GM19023 (cell line): ENCODE results near the gene MRPL16.
"Not testable (repeated sequence)": the region's sequence is repeated elsewhere in the genome, so short reads cannot be mapped to it uniquely, and the experiment has no call there.

ENCODE experiments used
- ATAC-seq: cut with Tn5 transposase; IDR thresholded peaks from one replicate; pipeline ENCODE4 v1.9.1; 2021; ENCODE audit warnings: mild to moderate bottlenecking, moderate library complexity; ENCODE audit not compliant: unreplicated experiment

MRPL16 gene

DNA sequence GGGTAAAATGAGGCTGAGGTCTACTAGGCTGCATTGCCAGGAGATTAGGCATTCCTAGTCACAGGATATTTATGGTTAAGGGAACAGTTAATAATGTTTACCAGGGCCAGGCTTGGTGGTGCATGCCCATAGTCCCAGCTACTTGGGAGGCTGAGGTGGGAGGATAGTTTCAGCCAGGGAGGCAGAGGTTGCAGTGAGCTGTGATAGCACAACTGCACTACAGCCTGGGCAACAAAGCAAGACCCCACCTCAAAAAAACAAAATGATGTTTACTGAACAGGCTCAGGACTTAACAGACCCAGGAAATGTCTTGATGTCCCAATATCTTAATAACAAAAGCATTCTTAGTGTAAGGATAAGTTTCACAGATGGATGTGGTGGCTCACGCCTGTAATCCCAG lies 2.8 kb upstream of the MRPL16 start:
- no peak for ATAC-seq

DNA sequence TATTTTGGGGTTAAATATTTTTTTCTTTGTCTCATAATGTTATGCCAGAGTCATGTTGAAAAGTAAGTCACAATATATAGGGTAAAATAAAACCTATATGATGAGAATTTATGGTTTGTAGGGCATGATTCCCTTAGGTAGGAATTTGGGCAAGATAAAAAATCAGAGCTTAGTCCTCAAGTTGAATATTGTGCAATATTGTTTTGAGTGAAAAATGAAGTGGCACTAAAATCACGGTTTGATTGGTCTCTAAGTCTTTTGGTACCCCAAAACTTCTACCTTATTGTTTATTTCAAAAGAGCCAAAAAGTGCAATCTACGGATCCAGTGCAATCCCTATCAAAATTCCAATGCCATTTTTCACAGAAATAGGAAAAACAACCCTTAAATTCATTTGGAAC lies 1.6 kb upstream of the MRPL16 start:
- ATAC-seq, result no peak

DNA sequence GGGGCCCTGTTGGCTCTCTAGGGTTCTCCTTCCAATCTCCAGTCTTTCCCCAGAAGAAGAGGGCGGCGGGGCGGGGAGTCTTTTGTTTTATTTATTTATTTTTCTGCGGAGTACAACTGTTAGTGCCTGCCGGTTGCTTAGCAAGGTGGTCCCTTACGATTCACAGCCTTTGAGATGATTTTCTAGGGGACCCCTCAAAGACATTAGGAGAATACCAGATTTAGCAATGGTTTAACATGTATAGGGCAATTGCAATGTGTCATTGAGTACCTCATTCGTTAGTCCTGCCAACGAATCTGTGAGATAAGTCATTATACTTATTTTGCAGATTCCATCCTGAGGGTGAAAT lies 307 bp upstream of the MRPL16 start:
- no peak for ATAC-seq

DNA sequence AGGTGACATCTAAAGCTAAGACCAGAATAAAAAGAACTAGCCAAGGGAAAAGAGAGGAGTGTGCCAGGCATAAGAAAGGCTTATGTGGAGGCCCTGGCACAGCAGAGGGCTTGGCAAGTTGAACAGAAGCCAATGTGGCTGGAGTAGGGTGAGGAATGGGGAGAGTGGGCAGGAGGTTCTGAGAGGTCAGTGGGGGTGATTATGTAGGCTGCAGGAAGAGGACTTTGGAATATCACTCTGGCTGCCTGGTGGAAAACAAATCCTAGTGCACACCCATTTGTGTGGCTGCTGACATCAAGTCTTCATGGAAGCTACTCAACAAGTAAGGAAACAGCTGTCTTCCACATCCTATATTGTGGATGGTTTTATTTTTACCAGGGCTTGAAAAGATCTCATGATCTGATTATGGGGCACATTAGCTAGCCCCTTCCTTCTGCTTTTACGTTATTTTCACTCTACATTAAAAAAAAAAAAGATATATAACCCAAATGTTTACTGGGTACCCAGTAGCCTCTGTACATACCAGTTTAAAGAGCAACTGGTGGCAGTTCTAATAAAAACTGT lies 3.4 kb downstream of the MRPL16 start:
- ATAC-seq, result no peak

DNA sequence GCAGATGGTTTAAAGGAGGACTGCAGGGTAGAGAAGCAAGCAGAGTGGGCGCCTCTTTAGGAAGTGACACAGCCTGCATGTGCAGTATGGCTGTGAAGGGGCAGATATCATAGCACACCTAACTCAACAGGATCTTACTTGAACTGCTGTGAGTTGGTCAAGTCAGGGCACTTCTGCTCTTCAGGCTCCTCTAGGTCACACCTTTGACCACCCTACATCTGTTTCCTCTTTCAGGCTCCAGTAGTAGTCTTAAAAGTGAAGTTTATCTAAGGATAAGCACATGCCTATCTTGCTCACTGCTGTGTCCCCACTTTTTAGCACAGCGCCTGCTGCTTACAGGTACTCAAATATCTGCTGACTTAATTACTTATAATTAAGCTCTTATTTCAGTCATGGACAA lies 6.5 kb downstream of the MRPL16 start:
- ATAC-seq, result no peak

GRCh38 chr11:59802639-59803176 lies 7.9 kb downstream of the MRPL16 start:
- ATAC-seq, result no peak

GRCh38 chr11:59801981-59802638 lies 8.5 kb downstream of the MRPL16 start:
- ATAC-seq, result no peak

- ATAC-seq, result no peak
Observed at GRCh38 chr11:59801160-59801706, 9.3 kb downstream of the MRPL16 start.

- no peak for ATAC-seq
Observed at GRCh38 chr11:59800390-59801025, 10.1 kb downstream of the MRPL16 start.

DNA sequence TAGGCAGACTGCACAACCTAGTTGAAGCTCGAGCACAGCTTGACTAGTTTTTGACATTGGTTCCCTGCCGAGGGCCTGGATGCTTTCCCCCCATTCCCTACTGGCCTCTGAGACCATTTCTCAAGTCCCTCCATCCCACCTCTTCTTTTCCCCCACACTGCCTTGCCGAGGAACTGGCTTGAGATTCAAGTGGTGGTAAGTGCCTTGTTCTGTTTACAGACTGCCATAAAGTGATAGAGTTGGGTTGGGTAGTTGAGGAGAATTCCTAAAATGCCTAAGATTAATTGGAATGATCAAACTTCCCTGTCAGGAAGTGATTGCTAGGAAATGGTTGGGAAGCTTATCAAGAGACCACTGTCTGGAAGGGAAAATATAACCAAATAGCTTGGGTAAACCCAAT lies 16.2 kb downstream of the MRPL16 start:
- ATAC-seq, result no peak

DNA sequence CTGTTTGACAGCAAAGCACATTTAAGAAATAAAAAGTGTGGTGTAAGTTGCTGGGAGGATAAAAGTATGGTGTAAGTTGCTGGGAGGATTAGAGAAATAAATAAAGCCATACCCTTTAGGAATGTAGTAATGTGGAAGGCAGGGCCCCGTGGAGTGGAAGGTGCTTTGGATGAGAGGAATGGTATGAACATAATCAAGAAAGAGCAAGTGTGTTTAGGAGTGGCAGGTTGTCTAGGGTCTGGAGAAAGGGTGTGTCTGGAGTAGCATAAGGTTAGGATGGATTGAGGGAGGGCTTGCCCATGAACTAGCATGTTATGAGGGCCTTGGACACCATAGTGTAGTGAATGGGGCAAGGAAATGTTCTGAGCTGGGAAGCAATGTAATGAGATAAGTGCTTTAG lies 18.1 kb downstream of the MRPL16 start:
- ATAC-seq, result no peak

DNA sequence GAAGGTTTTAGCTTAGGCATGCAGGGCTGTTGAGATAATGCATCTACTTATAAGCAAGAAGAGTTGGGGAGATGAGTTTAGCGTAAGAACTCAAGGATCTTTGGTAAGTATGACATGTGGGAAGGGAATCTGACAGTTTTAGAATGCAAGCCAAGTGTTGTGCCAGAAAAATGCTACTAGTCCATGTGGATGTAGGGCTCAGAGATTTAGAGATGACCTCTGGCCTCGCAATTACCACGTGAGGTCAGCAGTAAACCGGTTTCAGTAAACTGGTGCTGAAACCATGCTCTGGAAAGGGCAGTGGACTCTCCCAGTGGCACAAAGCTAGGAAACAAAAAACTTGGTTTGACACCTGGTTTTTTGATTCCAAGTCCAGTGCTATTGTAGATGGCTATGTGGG lies 18.9 kb downstream of the MRPL16 start:
- no peak for ATAC-seq

DNA sequence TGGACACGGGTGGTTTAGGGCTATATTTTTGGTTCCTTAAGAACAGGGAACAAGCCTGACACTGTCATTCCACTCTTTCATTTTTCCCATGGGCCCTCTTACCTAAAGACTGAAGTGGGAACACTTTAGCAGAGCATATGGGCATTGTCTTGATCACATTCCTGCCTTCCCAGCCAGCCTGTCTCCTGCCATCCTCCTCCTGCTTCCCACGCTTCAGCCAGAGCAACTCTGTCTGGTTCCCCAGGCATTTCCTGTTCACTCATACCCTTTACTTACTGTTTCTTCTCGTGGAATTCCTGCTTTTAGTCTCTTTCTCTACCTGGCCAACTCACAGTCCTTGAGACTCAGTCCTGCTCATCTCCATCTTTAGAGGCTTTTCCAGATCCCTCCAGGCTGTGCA lies 22.8 kb downstream of the MRPL16 start:
- ATAC-seq, result no peak

- ATAC-seq, result no peak
Observed at GRCh38 chr11:59787255-59787588, 23.4 kb downstream of the MRPL16 start.

DNA sequence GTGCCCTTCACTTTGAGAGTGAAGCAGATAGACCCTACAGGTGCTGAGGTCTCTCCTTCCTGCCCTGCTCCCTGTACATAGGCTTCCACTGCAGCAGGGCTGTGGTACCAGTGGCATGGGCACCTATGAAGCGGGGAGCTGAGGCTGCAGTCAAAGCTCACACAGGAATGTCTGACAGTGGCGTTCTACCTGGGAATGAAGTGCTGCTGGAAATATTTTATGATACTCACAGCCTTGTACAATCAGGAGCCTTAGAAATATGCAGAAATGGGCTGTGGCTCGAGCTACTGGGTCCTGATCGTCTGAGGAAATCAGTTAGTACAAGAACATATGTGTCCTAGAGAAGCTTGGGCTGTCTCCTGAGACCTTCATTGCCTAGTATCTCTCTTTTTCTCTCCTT lies 24.8 kb downstream of the MRPL16 start:
- no peak for ATAC-seq

- ATAC-seq, result not testable (repeated sequence)
Observed at GRCh38 chr11:59784441-59784840, 26.1 kb downstream of the MRPL16 start.

GRCh38 chr11:59783632-59784090 lies 26.9 kb downstream of the MRPL16 start:
- no peak for ATAC-seq

- ATAC-seq, result no peak
Observed at GRCh38 chr11:59782080-59782479, 28.5 kb downstream of the MRPL16 start.

DNA sequence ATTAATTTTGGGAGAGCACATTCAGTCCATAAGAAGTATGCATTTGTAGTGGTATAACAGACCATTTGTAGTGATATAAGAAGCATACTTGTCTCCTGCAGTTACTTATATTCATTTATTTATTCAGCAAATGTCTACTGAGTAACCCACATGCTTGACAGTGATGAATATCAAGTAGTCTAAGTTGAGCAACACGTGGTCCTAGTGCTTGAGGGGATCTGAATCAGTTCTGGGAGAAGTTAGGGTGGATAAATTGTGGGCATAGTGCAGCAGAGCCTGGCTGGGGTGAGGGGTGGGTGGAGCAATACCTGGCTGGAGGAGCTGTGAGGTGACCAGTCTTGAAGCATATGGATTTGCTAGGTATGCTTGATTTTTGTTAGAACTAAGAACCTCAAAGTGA lies 31.1 kb downstream of the MRPL16 start:
- ATAC-seq, result no peak

DNA sequence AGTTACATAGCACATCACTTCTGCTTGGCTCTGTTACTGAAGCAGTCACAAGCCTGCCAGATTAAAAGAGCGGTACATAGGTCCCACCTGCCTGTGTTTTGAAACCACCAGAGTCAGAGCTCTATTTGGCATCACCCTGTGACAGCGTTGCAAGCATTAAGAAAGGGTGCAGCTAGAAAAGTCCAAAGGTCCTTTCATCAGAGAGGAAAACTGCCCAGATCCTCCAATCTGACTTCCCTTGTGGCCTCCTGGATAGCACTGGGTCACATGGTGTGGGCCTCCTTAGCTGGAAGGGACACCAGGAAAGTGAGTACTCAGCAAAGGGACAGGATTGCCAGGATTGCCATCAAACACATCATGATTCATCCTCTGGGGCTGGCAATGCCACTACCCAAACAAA lies 32.5 kb downstream of the MRPL16 start:
- no peak for ATAC-seq

DNA sequence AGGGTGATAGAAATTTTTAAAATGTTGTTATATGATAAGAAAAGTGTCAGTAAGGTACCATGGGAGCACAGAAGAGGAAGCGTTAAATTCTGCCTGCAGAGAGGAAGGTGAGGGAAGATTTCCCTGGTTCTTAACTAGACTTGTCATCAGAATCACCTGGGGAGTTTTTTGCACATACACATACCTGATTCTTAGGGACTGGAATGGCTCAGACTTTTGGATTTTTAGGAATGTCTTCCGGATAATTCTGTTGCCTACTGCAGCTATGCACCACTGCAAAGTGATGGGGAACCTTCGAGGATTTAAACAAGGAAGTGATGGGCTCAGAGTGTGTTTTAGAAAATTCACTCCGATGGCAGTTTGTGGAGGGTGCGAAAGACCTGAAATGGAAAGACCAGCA lies 33.5 kb downstream of the MRPL16 start:
- no peak for ATAC-seq
